Parathyroid adenoma (tissue), 2 donors: ENCODE measurements around the gene AVL9.
"Not testable (repeated sequence)": the region's sequence is repeated elsewhere in the genome, so short reads cannot be mapped to it uniquely, and the experiment has no call there.

Source experiments
- H2AFZ ChIP-seq: fragments of 300-600 bp; sonication (generic); one replicate; pipeline ENCODE4 v1.7.0; 2017; ENCODE audit warnings: antibody characterized with exemption, mild to moderate bottlenecking
- H3K27ac ChIP-seq: fragments of 300-600 bp; sonication (generic); one replicate; pipeline ENCODE4 v1.7.0; 2017
- H3K27me3 ChIP-seq: fragments of 300-600 bp; sonication (generic); one replicate; pipeline ENCODE4 v1.7.0; 2017; ENCODE audit warnings: low read length; ENCODE audit not compliant: control insufficient read depth, insufficient read depth
- H3K36me3 ChIP-seq: fragments of 300-600 bp; sonication (generic); one replicate; pipeline ENCODE4 v1.7.0; 2017; ENCODE audit warnings: low read length; ENCODE audit not compliant: control insufficient read depth, insufficient read depth
- H3K4me1 ChIP-seq: fragments of 300-600 bp; sonication (generic); one replicate; pipeline ENCODE4 v1.7.0; 2017; ENCODE audit warnings: control low read depth
- H3K4me2 ChIP-seq: fragments of 300-600 bp; sonication (generic); one replicate; pipeline ENCODE4 v1.7.0; 2017; ENCODE audit warnings: low read length
- H3K4me3 ChIP-seq: fragments of 300-600 bp; sonication (generic); one replicate; pipeline ENCODE4 v1.7.0; 2017; ENCODE audit warnings: low read depth, low read length
- H3K79me2 ChIP-seq: fragments of 300-600 bp; sonication (generic); one replicate; pipeline ENCODE4 v1.7.0; 2017; ENCODE audit warnings: control low read depth
- H3K9ac ChIP-seq: fragments of 300-600 bp; sonication (generic); one replicate; pipeline ENCODE4 v1.7.0; 2017; ENCODE audit warnings: mild to moderate bottlenecking
- H3K9me3 ChIP-seq: fragments of 300-600 bp; sonication (generic); one replicate; pipeline ENCODE4 v1.7.0; 2017; ENCODE audit warnings: low read length; ENCODE audit not compliant: control insufficient read depth
- CTCF ChIP-seq: fragments of 300-600 bp; sonication (generic); IDR thresholded peaks from one replicate; pipeline ENCODE4 v1.7.0; 2017; ENCODE audit warnings: antibody characterized with exemption, mild to moderate bottlenecking
- donor health status: primary hyperparathyroidism.

AVL9 gene

GRCh38 chr7:32588657-32589056 lies 93.4 kb downstream of the AVL9 start:
- H2AFZ ChIP-seq, result no peak overlapping the region
- H3K4me3 ChIP-seq, result no peak overlapping the region
- H3K79me2 ChIP-seq, result no peaks in the 10 kb centered on the region
- H3K27ac ChIP-seq, result no peak overlapping the region
- no peaks in the 10 kb centered on the region for H3K27me3 ChIP-seq
- TF ChIP-seq CTCF, result no peak
- no peak overlapping the region for H3K4me2 ChIP-seq
- no peaks in the 10 kb centered on the region for H3K4me1 ChIP-seq
- no peaks in the 10 kb centered on the region for H3K9me3 ChIP-seq
- no peaks in the 10 kb centered on the region for H3K36me3 ChIP-seq
- H3K9ac ChIP-seq, result no peak overlapping the region

GRCh38 chr7:32591938-32592337 lies 96.6 kb downstream of the AVL9 start:
- no peak for TF ChIP-seq CTCF
- Histone ChIP-seq H3K4me1 (no peaks in the 10 kb centered on the region), H3K4me2 (no peak overlapping the region), H2AFZ (no peak overlapping the region), H3K79me2 (no peaks in the 10 kb centered on the region), H3K27me3 (no peaks in the 10 kb centered on the region), H3K27ac (no peak overlapping the region), H3K36me3 (no peaks in the 10 kb centered on the region), H3K9me3 (no peaks in the 10 kb centered on the region), H3K9ac (no peak overlapping the region), H3K4me3 (no peak overlapping the region)

- Histone ChIP-seq H3K79me2 (no peaks in the 10 kb centered on the region), H2AFZ (no peak overlapping the region), H3K27ac (no peak overlapping the region), H3K4me3 (no peak overlapping the region), H3K9me3 (no peaks in the 10 kb centered on the region), H3K9ac (no peak overlapping the region), H3K27me3 (no peaks in the 10 kb centered on the region), H3K4me1 (no peaks in the 10 kb centered on the region), H3K36me3 (no peaks in the 10 kb centered on the region), H3K4me2 (no peak overlapping the region)
- no peak for TF ChIP-seq CTCF
Observed at GRCh38 chr7:32592701-32593100, 97.4 kb downstream of the AVL9 start.

GRCh38 chr7:32594965-32595490 lies 99.7 kb downstream of the AVL9 start:
- no peak for TF ChIP-seq CTCF
- H3K9me3 ChIP-seq, result no peaks in the 10 kb centered on the region
- no peak overlapping the region for H3K4me2 ChIP-seq
- no peak overlapping the region for H3K27ac ChIP-seq
- H3K9ac ChIP-seq, result no peak overlapping the region
- no peaks in the 10 kb centered on the region for H3K4me1 ChIP-seq
- H3K79me2 ChIP-seq, result no peaks in the 10 kb centered on the region
- H3K36me3 ChIP-seq, result no peaks in the 10 kb centered on the region
- no peak overlapping the region for H3K4me3 ChIP-seq
- no peak overlapping the region for H2AFZ ChIP-seq
- H3K27me3 ChIP-seq, result no peaks in the 10 kb centered on the region

GRCh38 chr7:32601196-32601595 lies 105.9 kb downstream of the AVL9 start:
- not testable (repeated sequence) for H3K4me3 ChIP-seq, H2AFZ ChIP-seq, H3K27me3 ChIP-seq, H3K27ac ChIP-seq, H3K4me1 ChIP-seq, H3K79me2 ChIP-seq, H3K9me3 ChIP-seq, H3K4me2 ChIP-seq, H3K36me3 ChIP-seq, H3K9ac ChIP-seq
